SH-SY5Y (cell line): Measurements from ENCODE around the gene SEMA4B.

Source experiments
- GATA2 ChIP-seq: IDR thresholded peaks from 2 replicates; pipeline ENCODE4 v1.6.1; 2011; ENCODE audit warnings: mild to moderate bottlenecking, low read depth, low read length
- GATA3 ChIP-seq: IDR thresholded peaks from 2 replicates; pipeline ENCODE4 v1.6.1; 2011; ENCODE audit warnings: low read depth, mild to moderate bottlenecking, low read length, moderate library complexity

The SEMA4B gene, protein sequence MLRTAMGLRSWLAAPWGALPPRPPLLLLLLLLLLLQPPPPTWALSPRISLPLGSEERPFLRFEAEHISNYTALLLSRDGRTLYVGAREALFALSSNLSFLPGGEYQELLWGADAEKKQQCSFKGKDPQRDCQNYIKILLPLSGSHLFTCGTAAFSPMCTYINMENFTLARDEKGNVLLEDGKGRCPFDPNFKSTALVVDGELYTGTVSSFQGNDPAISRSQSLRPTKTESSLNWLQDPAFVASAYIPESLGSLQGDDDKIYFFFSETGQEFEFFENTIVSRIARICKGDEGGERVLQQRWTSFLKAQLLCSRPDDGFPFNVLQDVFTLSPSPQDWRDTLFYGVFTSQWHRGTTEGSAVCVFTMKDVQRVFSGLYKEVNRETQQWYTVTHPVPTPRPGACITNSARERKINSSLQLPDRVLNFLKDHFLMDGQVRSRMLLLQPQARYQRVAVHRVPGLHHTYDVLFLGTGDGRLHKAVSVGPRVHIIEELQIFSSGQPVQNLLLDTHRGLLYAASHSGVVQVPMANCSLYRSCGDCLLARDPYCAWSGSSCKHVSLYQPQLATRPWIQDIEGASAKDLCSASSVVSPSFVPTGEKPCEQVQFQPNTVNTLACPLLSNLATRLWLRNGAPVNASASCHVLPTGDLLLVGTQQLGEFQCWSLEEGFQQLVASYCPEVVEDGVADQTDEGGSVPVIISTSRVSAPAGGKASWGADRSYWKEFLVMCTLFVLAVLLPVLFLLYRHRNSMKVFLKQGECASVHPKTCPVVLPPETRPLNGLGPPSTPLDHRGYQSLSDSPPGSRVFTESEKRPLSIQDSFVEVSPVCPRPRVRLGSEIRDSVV

DNA sequence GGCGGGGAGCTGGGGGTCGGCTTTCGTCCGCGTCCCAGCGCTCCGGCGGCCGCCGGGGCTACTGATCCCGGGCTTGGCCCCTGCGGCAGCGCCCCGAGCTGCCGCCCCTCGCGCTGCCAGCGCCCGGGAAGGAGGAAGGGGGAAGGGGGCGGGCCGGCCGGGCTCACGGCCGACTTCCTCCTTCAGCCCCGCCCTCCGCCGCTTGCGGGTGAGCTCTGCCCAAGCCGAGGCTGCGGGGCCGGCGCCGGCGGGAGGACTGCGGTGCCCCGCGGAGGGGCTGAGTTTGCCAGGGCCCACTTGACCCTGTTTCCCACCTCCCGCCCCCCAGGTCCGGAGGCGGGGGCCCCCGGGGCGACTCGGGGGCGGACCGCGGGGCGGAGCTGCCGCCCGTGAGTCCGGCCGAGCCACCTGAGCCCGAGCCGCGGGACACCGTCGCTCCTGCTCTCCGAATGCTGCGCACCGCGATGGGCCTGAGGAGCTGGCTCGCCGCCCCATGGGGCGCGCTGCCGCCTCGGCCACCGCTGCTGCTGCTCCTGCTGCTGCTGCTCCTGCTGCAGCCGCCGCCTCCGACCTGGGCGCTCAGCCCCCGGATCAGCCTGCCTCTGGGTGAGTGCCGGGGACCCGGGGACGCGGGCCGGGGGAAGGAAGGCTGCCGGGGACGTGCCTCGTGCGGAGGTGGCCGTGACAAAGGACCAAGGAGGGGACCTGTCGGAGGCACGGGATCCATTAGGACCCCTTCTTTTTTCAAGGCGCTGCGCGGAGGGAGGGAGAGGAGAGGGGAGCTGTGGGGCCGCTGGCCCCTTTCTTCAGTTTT lies at the start of gene SEMA4B:
TSS of gene SEMA4B (plus strand) at position 201 of the 814 bp plus-strand sequence. CDS start at position 450, 249 bp downstream.
- TF ChIP-seq GATA3 = no peak
- no peak for TF ChIP-seq GATA2

DNA sequence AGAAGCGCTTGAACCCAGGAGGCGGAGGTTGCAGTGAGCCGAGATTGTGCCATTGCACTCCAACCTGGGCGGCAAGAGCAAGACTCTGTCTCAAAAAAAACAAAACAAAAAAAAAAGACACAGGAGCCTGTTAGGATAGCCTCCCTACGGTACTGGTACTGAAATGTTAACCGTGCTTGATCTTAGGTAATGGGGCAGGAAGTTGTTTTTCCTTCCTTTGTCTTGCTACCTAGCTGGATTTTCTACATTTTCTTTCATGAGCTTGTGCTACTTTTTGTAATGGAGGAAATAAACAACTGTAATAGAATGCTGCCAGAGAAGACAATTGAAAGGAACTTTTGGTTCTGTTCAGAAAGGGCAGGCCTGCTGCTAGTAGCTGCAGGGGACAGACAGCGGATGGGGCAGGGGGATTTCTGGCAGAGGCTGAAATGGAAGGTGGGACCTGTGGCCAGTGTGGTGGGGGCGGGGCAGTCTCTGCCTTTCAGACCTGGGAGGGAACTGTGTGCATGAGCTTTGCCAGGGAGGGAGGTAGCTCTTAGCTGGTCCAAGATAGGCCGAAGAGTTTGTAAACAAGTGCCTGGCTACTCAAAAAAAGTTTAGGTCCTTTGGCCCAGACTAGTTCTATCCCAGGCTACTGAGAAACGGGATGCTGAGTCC lies 49.0 kb upstream of the SEMA4B start:
- TF ChIP-seq GATA2 (no peak), GATA3 (no peak)

- no peak for TF ChIP-seq GATA3
- TF ChIP-seq GATA2 = no peak
Observed at GRCh38 chr15:90153658-90154057, 47.5 kb upstream of the SEMA4B start.

GRCh38 chr15:90154246-90154645 lies 46.9 kb upstream of the SEMA4B start:
- no peak for TF ChIP-seq GATA3
- TF ChIP-seq GATA2 = no peak

DNA sequence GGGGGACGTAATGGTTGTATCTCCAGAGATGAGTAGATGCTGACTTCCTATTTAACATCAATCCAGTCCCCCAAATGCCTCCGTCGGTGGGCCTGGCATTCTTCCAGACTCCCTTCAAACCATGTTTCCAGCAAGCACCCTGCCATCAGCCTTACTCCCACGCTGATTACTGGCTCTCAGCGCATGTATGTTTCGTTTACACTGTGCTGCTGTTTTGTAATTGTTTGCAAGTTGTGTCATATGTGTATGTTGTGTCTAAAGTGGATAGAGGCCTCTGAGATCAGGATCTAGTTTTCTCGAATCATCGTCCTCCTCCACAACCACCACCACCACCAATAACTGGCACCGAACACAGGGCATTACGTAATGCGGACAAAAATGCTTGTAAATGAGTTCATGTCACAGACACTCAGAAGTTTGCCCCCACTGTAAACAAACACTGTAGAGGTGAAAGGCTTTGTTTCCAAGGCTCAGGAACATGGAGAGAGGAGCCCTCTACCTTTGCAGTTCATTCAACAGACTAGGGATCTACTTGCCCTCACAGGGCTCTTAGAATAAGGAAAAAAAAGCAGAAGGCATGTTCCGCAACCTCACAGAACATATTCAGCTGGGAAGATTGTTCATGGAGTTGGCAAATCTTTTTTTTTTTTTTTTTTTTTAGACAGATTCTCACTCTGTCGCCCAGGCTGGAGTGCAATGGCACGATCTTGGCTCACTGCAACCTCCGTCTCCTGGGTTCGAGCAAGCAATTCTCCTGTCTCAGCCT lies 46.1 kb upstream of the SEMA4B start:
- no peak for TF ChIP-seq GATA2
- no peak for TF ChIP-seq GATA3

DNA sequence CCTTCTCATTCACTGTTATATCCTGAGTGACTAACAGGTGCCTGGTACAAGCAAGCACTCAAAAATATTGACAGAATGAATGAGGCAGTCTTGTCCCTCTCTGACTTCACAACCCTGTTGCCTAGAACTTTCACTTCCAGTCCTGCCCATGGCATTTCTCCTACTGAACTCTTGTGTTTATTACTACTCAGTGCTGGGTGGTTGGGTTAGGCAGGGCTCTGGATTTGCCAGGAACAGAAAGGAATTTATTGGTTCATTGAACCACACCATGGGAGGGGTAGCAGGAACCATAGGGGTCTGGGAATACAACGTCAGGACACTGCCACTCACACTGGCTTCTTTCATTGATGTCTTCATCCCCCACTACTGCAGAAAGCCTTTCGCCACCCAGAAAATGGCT lies 41.9 kb upstream of the SEMA4B start:
- TF ChIP-seq GATA2 (no peak), GATA3 (no peak)

- TF ChIP-seq GATA3 (no peak), GATA2 (no peak)
Observed at GRCh38 chr15:90160781-90161727, 40.1 kb upstream of the SEMA4B start.

- TF ChIP-seq GATA3 (no peak), GATA2 (no peak)
Observed at GRCh38 chr15:90161950-90162361, 39.2 kb upstream of the SEMA4B start.

DNA sequence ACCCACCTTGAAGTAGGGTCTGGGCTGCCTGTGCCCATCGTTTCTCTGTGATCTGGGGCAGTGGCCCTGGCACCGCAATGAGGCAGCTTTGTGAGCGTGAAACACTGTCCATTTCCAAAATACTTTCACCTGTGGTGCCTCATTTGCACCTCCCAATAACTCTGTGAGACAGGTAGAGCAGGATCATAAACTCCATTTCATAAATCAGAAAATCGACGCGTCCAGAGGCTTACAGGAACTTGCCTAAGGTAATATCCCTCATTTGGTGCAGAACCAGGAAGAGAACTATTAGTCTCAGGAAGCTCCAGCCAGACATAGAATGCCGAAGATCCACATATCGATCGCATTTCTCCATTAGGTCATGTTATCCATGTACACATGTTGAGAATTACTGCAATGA lies 38.2 kb upstream of the SEMA4B start:
- TF ChIP-seq GATA2 (no peak), GATA3 (no peak)

DNA sequence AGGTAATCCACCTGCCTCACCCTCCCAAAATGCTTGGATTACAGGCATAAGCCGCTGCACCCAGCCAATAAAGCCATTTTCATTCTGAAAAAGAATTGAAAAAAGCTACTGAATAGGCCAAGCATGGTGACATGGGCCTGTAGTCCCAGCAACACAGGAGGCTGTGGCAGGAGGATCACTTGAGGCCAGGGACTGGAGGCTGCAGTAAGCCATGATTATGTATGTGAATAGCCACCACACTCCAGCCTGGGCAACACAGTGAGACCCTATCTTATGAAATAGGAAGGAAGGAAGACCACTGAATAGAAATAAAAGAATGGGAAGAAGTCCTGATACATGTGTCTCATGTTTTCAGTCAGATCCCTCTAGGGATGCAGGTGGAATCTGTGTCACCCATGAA lies 36.0 kb upstream of the SEMA4B start:
- TF ChIP-seq GATA2 = no peak
- TF ChIP-seq GATA3 = no peak

- TF ChIP-seq GATA2 (no peak), GATA3 (no peak)
Observed at GRCh38 chr15:90165659-90166489, 35.3 kb upstream of the SEMA4B start.

DNA sequence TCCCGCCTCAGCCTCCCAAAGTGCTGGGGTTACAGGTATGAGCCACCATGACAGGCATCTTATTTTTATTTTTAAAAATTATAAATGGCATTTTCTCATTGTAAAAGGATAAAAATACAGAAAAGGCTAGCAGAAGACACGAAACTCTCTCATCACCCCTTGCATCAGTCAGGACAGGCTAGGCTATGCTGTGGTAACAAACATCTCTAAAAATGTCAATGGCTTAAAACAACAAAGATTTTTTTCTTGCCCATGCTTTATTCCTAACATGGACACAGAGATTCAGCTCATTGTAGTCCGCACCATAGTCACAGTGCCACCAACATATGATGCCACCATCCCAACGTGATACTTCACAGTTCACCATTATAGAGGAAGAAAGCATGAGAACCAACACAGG lies 34.0 kb upstream of the SEMA4B start:
- no peak for TF ChIP-seq GATA2
- no peak for TF ChIP-seq GATA3
